ENCODE data around the gene FOLR3. TPM values are rescaled to one million over a fixed set of nuclear protein-coding genes. Genes with fewer than 3 reads are reported as not detected.
A peak's percentile ranks its signal among the peaks of the same experiment; 100 is the strongest.
"Not testable (repeated sequence)": the region's sequence is repeated elsewhere in the genome, so short reads cannot be mapped to it uniquely, and the experiment has no call there.

The FOLR3 gene
- under 1 TPM in 2 of 9 donors, not detected in 7; 0.88 to 0.96 TPM for total RNA-seq
- under 1 TPM in 2 of 3 donors, not detected in 1; 0.13 to 0.95 TPM for polyA plus RNA-seq
- long read RNA-seq, donor 1: 0 reads
- long read RNA-seq, donor 2: 0 reads
- long read RNA-seq, donor 3: 0 reads
- long read RNA-seq, donor 4: 0 reads
- long read RNA-seq, donor 5: 0 reads
- long read RNA-seq, donor 6: 0 reads
- long read RNA-seq, donor 7: 0 reads
- long read RNA-seq, donor 8: 0 reads
- long read RNA-seq, donor 9: 0 reads
- long read RNA-seq, donor 10: 0 reads

DNA sequence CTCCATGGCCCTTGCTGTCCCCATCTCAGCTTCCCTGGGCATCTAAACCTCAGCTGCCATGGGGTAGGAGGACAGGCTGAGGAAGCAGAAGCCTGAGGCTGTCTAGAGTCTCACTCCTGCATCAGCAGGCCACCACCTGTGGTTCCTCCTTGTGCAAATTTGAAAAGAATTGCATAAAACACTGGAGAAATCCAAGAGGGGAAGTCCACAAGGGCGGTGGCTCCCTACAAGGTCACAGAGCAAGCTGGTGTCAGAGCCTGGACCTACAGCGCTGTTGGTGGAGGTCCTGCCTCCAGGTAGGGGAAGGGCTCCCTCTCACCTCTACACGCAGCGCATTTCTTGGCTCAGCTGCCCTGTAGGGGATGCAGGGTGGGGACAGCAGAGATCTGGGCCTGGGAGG, at the start of gene FOLR3:
TSS of gene FOLR3 (plus strand) at position 253 of the 400 bp plus-strand sequence. CDS start 228 bp downstream, outside the sequence.
- H3K4me1 ChIP-seq (replicated peaks in 1 of 2); H3K9me3 ChIP-seq (replicated peaks in 1 of 3); H3K27ac ChIP-seq; intact Hi-C loops (cut with DNase I); H3K36me3 ChIP-seq (replicated peaks in 1 of 2); H3K27me3 ChIP-seq; H3K4me3 ChIP-seq: not testable (repeated sequence)
- 78 to 84% (median 79%) methylated on average over 4 of the region's 4 CpGs for WGBS, 4 donors
- peak in 1 of 7 donors; percentile 44 for DNase-seq

- Histone ChIP-seq H3K27ac (peak overlapping the region in 1 of 5 donors; percentile 35), H3K36me3 (replicated peaks in 1 of 2) (peaks cover 0 to 19% of the 10 kb centered on the region in 2 donors), H3K4me1 (replicated peaks in 1 of 2) (peaks cover 4 to 38% of the 10 kb centered on the region in 2 donors), H3K9me3 (replicated peaks in 1 of 3) (no peaks in the 10 kb centered on the region), H3K4me3 (no peak overlapping the region), H3K27me3 (no peaks in the 10 kb centered on the region)
- intact Hi-C loops (cut with DNase I): no loop called here
- TF ChIP-seq, protein P1, sequence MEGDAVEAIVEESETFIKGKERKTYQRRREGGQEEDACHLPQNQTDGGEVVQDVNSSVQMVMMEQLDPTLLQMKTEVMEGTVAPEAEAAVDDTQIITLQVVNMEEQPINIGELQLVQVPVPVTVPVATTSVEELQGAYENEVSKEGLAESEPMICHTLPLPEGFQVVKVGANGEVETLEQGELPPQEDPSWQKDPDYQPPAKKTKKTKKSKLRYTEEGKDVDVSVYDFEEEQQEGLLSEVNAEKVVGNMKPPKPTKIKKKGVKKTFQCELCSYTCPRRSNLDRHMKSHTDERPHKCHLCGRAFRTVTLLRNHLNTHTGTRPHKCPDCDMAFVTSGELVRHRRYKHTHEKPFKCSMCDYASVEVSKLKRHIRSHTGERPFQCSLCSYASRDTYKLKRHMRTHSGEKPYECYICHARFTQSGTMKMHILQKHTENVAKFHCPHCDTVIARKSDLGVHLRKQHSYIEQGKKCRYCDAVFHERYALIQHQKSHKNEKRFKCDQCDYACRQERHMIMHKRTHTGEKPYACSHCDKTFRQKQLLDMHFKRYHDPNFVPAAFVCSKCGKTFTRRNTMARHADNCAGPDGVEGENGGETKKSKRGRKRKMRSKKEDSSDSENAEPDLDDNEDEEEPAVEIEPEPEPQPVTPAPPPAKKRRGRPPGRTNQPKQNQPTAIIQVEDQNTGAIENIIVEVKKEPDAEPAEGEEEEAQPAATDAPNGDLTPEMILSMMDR (IDR thresholded peaks at IDR 0.05): no peak
- TF ChIP-seq POLR2A (IDR thresholded peaks at IDR 0.05): no peak
- peak in 1 of 7 donors; percentile 48 for DNase-seq
- WGBS, 4 donors: 71 to 82% (median 75%) methylated on average over 4 of the region's 4 CpGs
Measured at GRCh38 chr11:72088076-72088808, 47.3 kb upstream of the FOLR3 start.

- no peak for TF ChIP-seq POLR2A (IDR thresholded peaks at IDR 0.05)
- TF ChIP-seq, protein P1 (IDR thresholded peaks at IDR 0.05): peak; percentile 70 to 98 (median 92)
- 25 to 36% (median 29%) methylated on average over 4 of the region's 4 CpGs for WGBS, 4 donors
Measured at GRCh38 chr11:72091292-72091691, 44.2 kb upstream of the FOLR3 start.

GRCh38 chr11:72098741-72099140, 36.8 kb upstream of the FOLR3 start:
- Histone ChIP-seq H3K27me3 (no peaks in the 10 kb centered on the region), H3K36me3 (replicated peaks in 1 of 2) (peaks cover 0 to 40% of the 10 kb centered on the region in 2 donors), H3K9me3 (replicated peaks in 1 of 3) (no peaks in the 10 kb centered on the region), H3K4me1 (replicated peaks in 1 of 2) (peaks cover 32 to 39% of the 10 kb centered on the region in 2 donors), H3K27ac (no peak overlapping the region), H3K4me3 (no peak overlapping the region)
- intact Hi-C loops (cut with DNase I): loop anchor here in 1 of 2 donors (5.0 kb wide), 1 partner anchor 76 kb away; no protein-coding TSS in a partner anchor
- TF ChIP-seq, protein P1 (IDR thresholded peaks at IDR 0.05): no peak
- no peak for TF ChIP-seq POLR2A (IDR thresholded peaks at IDR 0.05)
- no peak for DNase-seq
- WGBS, 4 donors: 84 to 100% (median 94%) methylated on average over 3 of the region's 3 CpGs

More at GRCh38 chr11:72091292-72091691, 44.2 kb upstream of the FOLR3 start:
- no peaks in the 10 kb centered on the region for H3K9me3 ChIP-seq (replicated peaks in 1 of 3)
- peak overlapping the region in 2 of 5 donors; percentile 50 to 67 for H3K27ac ChIP-seq
- no peak overlapping the region for H3K4me3 ChIP-seq
- no peaks in the 10 kb centered on the region for H3K27me3 ChIP-seq
- peak; percentile 78 to 91 (median 83) for DNase-seq
- intact Hi-C loops (cut with DNase I): loop anchor here in 1 of 2 donors (5.0 kb wide), 1 partner anchor 64 kb away; no protein-coding TSS in a partner anchor
- peaks cover 0 to 33% of the 10 kb centered on the region in 2 donors for H3K36me3 ChIP-seq (replicated peaks in 1 of 2)
- H3K4me1 ChIP-seq (replicated peaks in 1 of 2): peaks cover 4 to 27% of the 10 kb centered on the region in 2 donors

Data from adrenal gland (tissue), 19 donors.